Measurements from ENCODE around the gene ADCY5.

ADCY5 gene

DNA sequence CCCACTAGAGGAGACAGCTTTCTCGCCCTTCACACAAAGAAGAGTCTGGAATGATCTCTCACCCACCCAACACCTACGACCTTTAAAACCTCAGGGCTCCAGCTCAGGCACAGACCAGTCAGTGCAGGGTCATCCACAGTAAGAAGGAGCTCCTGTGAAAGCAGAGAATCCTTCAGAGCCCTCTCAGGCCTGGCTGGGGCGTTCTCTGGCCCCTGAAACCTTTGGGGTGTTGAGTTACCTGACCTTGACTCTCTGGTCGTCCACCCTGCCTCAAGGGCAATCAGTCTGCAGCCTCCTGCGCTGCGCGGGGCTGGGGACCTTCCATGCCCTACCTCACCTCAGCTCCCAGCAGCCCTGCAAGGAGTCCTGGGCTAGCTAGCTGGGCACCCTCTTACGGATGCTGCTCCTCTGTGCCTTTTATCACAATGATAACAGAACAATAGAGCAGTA lies 106.2 kb downstream of the ADCY5 start:
- DNase-seq (ENCODE audit: low read depth, low spot score): no peak

DNA sequence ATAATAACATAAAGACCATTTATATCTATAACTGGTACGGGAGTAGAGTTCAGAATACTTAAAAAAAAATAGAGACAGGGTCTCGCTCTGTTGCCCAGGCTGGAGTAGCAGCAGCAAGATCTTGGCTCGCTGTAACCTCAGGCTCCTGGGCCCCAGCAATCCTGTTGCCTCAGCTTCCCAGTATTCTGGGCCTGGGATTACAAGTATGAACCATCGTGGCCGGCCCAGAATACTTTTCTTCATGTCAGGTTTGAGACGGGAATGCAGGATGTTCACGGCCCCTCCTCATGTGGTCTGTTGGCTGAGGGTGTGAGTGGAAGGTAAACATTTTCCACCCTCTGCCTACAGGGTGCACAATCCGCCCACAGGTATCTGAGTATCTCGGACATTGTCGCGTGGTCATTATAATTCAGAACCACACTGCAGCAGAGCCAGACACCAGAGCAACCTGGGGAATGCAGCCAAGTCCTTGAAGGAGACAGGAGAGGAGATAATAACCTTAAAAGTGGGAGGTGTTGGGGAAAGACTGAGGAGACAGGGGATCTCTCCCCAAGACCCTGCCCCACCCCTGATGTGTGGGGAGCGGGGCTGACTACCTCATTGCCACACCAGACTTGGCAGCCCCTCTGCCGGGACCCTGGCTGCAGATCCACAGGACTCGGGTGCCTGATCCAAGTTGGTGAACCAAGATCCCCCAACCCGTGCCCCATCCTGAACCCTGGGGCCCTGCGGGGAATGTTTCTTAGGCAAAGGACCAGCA lies 106.8 kb downstream of the ADCY5 start:
- no peak for DNase-seq (ENCODE audit: low read depth, low spot score)

GRCh38 chr3:123340336-123340735 lies 108.6 kb downstream of the ADCY5 start:
- DNase-seq (ENCODE audit: low read depth, low spot score): no peak

DNA sequence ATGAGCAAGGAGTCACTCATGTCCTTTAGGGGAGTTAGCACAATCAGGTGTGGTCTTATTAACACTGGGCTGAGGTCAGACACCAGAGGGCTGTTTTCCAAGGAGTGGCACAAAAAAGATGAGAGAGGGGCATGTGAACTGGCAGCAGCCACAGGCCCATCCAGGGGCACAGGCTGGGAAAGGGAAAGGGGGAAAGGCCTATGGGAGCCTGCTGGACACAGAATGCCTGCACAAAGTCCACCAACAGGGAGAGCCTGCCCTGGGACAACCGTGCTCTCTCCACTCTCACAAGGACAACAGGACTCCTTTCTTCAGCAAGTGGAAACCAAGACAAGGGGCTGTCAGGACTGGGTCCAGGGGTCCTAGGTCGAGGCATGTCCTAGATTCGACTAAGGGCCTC lies 109.6 kb downstream of the ADCY5 start:
- no peak for DNase-seq (ENCODE audit: low read depth, low spot score)

- DNase-seq (ENCODE audit: low read depth, low spot score): no peak
Observed at GRCh38 chr3:123338620-123339061, 110.2 kb downstream of the ADCY5 start.

- DNase-seq (ENCODE audit: low read depth, low spot score): no peak
Observed at GRCh38 chr3:123337948-123338619, 110.8 kb downstream of the ADCY5 start.

GRCh38 chr3:123337226-123337625 lies 111.7 kb downstream of the ADCY5 start:
- no peak for DNase-seq (ENCODE audit: low read depth, low spot score)

- DNase-seq (ENCODE audit: low read depth, low spot score): no peak
Observed at GRCh38 chr3:123336441-123336851, 112.4 kb downstream of the ADCY5 start.

DNA sequence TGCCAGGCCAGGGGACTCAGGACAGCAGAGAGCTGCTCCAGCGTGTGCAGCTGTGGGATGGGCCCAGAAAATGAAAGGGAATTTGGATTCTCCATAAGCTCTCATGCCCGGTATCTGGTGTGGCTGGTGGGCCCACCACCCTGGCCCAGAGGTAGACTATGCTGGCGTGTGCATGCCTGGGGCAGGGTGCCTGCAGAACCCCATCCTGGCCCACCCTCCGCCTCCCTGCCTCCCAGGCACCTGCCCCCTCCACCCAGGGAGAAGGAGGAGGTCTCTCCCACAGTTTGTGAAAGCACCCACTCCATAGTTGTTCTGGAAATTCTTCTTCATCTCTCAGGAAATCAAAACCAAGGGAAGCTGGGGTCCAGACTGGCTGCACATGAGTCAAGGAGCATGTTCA lies 112.9 kb downstream of the ADCY5 start:
- DNase-seq (ENCODE audit: low read depth, low spot score): no peak

GRCh38 chr3:123335007-123335670 lies 113.8 kb downstream of the ADCY5 start:
- DNase-seq (ENCODE audit: low read depth, low spot score): no peak

DNA sequence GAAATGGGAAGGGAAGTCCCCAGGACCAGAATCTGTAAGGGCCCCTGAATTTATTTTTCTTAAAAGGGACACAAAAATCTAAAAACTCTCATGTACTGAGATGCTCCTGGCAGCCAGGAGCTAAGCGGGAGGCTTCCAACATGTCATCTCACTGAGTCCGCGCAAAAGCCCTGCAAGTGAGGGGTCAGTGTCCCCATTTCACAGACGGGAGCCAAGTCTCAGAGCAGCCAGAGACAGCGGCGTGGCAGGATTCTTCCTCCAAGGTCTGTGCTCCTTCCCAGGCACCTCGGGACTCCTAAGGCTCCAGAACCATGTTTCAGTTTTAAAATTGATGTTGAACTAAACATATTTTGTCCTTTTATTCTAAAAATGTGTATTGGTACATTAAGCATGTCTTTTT lies 114.8 kb downstream of the ADCY5 start:
- DNase-seq (ENCODE audit: low read depth, low spot score): no peak

GRCh38 chr3:123333401-123333800 lies 115.5 kb downstream of the ADCY5 start:
- no peak for DNase-seq (ENCODE audit: low read depth, low spot score)

DNA sequence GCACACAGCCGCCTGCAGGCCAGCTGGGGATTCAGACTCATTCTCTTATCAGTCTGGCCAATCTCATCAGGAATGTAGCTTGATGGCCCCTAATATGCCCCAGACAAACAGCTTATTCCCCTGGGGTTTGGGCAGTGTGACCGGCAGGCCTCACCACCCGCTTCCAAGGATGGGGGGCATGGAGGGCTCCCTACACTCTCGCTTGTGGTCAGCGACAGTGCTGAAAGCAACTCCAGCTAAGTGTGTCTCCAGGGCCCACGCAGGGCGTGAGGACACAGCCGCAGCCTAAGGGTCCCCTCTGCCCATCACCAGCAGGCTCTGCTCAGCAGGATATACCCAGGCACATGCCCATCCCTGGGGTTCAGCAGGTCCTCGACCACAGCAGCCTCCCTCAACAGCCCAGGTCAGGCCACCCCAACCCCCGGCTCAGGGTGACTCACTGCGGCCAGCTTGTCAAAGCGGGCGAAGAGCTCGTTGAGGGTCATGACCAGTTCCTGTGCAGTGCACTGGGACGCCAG lies 116.7 kb downstream of the ADCY5 start:
- DNase-seq (ENCODE audit: low read depth, low spot score): no peak

- no peak for DNase-seq (ENCODE audit: low read depth, low spot score)
Observed at GRCh38 chr3:123331651-123332050, 117.2 kb downstream of the ADCY5 start.

GRCh38 chr3:123331006-123331405 lies 117.9 kb downstream of the ADCY5 start:
- no peak for DNase-seq (ENCODE audit: low read depth, low spot score)

- no peak for DNase-seq (ENCODE audit: low read depth, low spot score)
Observed at GRCh38 chr3:123330441-123330991, 118.4 kb downstream of the ADCY5 start.

GRCh38 chr3:123329636-123330340 lies 119.1 kb downstream of the ADCY5 start:
- DNase-seq (ENCODE audit: low read depth, low spot score): no peak

GRCh38 chr3:123328851-123329635 lies 119.8 kb downstream of the ADCY5 start:
- no peak for DNase-seq (ENCODE audit: low read depth, low spot score)

DNA sequence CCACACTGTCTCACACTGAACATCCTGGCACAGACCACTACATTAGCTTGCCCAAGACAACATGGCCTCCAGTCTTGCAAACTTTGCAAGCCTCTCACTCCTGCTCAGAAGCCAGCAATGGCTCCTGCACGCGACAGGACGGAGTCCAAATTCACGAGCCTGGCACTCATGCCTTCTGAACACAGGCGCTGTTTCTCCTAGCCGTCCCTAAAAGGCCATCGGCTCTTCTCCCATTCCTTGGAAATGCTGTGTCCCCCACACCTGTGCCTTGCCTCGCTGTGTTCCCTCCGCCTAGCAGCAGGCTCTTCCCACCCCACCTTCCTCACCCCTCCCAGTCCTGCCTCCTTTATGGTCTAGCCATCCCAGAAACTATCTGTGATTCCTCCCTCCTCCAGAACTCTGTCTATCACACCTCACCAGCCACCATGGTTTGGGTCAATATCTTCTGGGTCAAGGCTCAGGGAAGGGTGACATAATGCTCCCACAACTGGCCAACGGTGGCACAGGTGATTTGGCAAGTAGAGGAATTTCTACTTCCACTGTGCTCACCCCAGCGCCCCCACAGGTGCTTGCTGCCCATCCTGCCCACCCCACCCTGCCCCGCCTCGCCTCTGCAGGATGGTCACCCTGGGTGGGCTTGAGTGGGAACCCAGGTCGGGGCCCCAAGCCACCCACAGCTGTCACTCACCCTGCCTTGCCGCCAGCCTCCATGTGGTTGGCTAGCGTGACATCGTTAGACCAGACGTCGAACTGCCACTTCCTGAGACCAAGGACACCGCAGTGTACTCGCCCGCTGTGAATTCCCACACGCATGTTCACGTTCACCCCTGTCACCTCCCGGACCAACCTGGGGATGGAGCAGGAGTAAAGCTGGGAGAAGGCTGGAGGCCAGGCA lies 120.7 kb downstream of the ADCY5 start:
- DNase-seq (ENCODE audit: low read depth, low spot score): no peak

DNA sequence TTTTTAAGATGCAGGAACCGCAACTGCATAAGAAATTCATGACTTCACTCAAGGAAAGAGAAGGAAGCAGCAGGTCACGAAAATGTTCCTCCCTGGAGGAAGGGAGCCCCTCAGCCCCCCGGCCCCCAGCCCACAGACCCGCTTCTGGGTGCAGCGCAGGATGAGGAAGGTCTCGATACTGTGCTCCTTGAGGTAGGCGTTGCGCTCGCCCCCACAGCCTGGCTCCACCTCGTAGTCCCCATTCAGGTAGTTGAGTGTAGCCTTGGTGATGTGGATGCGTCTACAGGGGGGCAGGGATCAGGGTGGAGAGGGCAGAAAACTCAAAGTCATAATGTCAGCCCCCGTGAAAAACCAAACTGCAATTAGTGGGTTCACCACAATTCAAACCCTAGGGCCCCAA lies 121.4 kb downstream of the ADCY5 start:
- DNase-seq (ENCODE audit: low read depth, low spot score): no peak
